Mucosa of gallbladder (tissue), 1 donor: ENCODE results near the gene SEPTIN12. TPM values are rescaled to one million over a fixed set of nuclear protein-coding genes. Genes with fewer than 3 reads are reported as not detected.
"Not testable (repeated sequence)": the region's sequence is repeated elsewhere in the genome, so short reads cannot be mapped to it uniquely, and the experiment has no call there.

ENCODE experiments used
- DNase-seq: peaks from one replicate; pipeline ENCODE4 v3.0.0-alpha.2; 2020; ENCODE audit warnings: low spot score
- total RNA-seq: library from RNA; stranded (reverse); gene quantifications from one replicate; pipeline ENCODE4 v1.2.1, GENCODE V29; 2021
- donor health status: DM: no; HTN: no; CAD: no.

Gene SEPTIN12
- total RNA-seq, 1 donor from 2014 or later: not detected

DNA sequence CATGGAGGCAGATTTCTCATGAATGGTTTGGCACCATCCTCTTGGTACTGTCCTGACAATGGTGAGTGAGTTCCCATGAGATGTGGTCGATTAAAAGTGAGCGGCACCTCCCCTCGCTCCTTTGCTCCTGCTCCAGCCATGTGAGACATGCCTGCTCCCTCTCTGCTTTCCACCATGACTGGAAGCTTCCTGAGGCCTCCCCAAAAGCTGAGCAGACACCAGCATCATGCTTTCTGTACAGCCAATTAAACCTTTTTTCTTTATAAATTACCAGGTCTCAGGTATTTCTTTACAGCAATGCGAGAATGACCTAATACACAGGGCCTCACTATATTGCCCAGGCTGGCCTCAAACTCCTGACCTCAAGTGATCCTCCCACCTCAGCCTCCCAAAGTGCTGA lies 33.3 kb downstream of the SEPTIN12 start:
- DNase-seq: no peak

DNA sequence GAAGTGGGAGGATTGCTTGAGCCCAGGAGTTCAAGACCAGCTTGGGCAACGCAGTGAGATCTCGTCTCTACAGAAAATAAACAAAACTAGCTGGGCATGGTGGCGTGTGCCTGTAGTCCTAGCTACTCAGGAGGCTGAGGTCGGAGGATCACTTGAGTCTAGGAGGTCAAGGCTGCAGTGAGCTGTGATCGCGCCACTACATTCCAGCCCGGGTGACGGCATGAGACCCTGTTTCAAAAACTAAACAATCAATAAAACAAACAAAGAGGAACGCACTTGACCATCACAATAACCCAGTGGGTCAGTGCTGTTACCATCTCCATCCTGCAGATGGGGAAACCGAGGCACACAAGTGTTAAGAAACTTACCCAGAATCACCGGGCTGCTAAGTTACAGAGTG lies 34.9 kb downstream of the SEPTIN12 start:
- DNase-seq: no peak

DNA sequence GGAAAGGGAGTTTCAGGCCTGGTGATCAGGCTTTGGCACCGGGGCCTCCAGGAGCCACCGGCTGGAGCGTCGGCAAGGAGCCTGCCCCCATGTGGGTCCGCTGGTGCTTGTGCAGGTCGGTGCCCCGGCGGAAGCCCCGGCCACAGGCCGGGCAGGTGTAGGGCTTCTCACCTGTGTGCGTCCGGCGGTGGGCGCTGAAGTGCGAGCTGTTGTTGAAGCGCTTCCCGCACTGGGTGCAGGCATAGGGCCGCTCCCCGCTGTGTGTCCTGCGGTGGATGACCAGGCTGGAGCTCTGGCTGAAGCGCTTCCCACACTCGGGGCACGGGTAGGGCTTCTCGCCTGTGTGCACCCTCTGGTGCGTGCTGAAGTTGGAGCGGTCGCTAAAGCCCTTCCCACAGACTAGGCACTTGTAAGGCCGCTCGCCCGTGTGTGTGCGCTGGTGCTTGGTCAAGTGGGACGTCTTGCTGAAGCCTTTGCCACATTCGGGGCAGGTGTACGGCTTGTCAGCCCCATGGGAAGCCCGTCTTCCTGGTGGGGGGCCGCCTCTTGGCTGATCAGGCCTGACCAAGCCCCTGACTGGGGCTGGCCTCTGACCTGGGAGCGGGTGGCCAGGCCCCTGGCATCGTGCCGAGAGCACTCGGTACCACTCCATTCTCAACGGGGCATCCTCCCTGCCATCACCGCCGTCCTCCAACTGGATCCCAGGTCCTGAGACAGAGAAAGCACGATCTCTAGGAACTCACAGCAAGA lies 35.6 kb downstream of the SEPTIN12 start:
- DNase-seq: no peak

DNA sequence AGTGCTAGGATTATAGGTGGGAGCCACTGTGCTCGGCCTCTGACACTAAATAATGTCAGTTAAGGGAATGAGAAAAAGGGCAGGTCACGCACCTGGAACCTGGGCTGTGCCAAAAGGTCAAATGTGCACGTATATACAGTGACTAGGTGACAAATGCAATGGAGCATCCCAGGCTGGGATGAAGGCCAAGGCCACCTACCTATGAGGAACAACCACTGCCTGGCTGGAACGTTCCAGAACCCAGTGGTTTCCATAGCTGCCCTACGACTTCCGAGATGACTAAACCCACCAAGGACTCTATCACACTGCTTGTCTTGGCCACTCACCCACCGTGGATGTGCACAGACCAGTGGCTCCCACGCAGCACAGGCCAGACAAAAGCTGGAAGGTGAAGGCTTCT lies 37.2 kb downstream of the SEPTIN12 start:
- DNase-seq: no peak

DNA sequence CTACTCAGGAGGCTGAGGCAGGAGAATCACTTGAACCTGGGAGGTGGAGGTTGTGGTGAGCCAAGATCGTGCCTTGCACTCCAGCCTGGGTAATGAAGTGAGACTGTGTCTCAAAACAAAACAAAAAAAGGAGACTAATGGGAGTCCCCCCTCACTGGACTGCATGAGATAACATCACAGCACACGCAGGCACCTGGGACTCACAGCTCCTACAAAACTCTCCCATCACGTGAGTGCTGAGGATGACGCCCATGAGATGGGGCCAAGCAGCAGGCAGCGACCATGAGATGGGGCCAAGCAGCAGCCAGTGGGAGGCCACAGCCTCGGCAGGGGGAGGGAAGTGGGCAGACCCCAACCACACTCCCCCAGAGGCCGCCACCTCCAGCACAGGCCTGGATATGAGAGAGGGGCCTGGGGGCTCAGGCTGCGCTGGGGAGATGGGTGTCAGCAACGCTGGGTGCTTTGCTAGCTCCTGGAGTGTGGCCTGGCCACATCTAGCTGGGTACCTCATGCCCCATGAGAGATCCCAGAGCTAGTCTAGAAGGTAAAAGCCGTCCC lies 38.4 kb downstream of the SEPTIN12 start:
- DNase-seq: no peak

DNA sequence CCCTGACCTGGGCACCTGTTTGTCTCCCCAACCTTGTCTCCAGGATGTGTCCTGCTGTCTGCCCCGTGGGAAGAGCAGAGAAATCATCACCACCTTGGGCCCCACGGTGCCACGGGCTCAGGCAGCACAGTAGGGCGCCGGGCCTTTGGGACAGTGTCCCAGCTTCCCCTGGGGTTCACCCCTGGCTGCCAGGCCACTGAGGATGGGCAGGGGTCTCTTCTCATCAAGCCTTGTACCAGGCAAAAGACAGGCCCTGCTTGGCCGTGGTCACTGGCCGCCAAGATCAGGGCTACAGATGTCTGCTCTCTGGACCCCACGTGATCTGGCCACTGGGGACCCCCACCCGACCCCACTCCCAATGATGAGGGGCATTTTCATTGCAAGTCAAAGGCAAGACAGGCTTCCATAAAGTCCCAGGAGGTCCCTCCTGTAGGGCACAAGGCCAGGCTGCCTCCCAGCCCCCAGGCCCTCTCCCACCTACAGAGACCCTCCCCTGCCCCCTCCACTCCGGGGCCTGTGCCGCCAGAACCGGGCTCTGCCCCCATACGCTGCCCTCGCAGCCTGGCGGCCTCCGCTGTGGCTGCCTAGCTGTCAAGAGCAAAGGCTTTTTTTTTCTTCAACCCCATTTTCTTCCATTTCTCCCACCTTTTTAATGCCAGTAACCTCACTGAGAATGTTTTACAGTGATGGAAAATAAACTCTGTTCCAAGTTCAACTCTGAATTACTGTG lies 39.3 kb downstream of the SEPTIN12 start:
- no peak for DNase-seq

DNA sequence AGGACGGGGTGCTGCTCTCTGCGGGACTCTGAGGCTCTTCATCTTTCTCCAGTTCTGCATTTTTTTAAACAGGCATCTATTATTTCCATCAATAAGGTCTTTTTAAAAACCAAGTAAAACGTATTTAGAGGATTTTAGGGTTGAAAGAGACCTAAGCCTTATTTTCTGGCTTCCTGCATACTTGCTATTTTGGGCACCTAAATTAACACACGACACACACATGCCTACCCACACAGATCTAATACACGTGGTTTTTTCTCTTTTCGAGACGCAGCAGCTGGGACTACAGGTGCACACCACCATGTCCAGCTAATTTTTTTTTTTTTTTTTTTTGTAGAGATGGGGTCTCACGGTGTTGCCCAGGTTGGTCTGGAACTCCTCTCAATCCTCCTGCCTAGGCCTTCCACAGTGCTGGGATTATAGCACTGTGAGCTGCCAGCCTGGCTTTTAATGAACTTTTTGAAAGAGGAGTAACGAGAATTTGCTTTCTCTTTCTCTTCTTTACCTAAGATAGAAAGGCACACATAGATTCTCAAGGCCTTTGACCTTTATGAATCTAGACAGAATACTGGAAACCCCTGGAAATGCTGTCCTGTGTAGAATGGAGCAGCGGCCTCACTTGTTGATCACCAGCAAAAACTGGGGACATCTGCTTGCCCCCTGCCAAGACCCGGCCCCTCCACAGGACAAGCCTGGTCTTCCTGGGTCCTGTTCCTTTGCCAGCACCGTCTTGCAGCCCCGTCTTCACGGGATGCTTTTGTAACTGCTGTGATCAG lies 40.1 kb downstream of the SEPTIN12 start:
- DNase-seq: no peak

DNA sequence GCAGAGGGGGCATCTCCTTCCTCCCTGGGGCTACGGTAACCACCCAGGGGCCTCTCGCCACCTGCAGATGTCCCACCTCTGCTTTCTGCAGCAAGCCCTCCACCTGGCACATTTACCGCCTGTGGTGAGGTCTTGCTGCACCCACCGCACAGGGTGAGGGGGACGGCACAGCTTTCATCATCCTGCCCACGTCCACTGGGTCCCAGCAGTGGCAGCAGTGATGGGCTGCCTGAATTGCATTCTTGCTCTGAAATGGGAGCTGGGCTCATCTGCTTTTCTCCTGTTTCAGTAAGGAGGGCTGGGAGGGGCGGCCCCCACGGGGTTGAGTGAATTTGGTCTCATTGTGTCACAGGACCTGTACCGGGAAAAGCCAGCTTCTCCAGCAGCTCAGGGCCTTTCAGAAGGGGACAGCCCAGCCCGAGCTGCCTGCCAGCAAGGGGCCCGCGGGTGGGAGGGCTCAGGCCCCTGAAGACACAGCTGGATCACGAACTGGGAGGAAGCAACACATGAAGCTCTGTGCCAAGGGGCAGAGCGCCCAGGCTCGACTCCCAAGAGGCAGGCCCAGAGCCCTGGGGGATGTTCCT lies 41.1 kb downstream of the SEPTIN12 start:
- no peak for DNase-seq

DNA sequence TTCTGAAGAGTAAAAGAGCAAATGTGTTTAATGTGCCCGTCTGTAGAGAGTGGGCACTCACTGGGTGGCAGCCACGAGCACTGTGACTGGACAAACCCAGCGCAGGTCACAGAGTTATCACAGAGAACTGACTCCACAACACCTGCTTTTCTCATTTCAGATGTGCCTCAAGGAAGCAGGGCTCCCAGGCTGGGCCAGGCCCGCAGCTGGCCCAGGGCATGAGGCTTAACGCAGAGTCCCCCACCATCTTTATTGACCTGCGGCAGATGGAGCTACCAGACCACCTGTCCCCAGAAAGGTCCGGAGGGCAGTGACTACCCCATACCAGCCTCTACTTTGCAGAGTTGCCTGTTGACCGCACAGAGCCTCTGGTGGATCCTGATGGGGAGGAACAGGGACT lies 41.9 kb downstream of the SEPTIN12 start:
- no peak for DNase-seq

DNA sequence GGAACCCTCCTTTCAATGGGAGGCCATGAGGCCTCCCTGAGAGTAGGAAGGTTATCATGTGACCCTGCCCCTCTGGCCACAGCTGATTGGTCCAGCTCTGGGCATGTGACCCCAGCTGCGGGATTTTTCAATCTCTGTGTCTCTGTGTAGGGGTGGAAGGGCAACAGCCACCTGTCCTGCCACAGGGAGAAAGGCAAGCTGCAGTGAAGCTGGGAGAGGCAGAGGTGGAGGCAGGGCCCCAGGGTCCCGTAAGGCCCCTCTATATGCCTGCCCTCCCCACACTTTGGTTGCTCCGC lies 42.9 kb downstream of the SEPTIN12 start:
- no peak for DNase-seq

DNA sequence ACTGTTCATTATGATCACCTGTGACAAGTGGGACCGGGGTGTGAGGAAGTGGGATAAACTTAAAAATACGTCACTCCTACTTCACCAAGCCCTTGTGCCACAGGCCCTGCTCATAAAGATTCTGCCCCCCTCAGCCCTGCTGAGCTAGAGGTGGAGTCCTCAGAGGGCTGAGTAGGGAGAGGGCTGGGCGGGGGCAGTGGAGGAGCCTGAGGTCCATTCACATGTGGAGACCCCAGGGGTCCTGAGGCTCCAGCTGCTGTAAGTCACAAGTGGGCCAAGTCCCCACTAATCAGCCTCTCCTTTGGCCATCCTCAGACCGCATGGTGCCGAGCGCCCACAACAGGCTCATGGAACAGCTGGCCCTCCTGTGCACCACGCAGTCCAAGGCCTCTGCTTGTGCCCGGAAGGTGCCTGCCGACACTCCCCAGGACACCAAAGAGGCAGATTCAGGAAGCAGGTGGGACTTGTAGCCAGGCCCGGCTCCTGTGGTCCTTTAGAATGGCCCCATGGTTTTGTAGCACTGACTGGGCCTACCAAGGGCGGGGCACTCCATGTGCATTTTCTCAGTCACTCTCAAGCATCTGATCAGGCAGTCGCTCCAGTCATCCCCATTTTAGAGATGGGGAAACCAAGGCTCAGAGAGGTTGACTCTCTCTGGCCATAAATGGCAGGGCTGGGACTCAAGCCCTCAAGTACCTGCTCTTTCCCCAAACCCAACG lies 43.4 kb downstream of the SEPTIN12 start:
- DNase-seq: no peak

DNA sequence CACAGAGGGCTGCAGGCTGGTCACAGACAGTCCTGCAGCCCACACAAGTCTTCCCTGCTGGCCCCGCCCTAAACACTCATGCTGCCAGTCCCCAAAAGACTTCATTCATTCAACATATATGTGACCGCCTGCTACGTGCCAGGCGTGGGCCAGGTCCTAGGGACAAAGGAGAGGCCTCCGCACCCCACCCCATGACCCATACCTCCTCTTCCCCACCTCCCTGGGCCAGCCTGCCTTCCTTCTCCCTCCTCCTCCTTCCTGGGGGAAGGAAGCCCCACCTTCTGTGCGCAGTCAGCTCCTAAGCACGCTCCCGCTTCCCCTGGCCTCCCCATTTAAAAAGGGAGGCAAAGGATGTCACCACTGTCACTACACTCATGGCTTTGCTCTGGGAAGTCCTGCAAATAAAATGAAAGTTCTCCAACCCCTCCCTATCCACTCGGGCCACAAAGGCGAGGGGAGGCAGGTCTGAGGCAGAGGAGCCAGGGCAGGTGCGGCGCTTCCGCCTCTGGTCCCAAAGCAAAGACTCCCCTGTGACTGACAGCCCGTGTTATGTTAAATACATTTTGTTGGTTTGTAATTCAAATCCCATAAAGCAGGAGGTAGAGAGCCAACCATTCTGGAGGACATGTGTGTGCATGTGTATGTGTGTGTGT lies 44.8 kb downstream of the SEPTIN12 start:
- no peak for DNase-seq

DNA sequence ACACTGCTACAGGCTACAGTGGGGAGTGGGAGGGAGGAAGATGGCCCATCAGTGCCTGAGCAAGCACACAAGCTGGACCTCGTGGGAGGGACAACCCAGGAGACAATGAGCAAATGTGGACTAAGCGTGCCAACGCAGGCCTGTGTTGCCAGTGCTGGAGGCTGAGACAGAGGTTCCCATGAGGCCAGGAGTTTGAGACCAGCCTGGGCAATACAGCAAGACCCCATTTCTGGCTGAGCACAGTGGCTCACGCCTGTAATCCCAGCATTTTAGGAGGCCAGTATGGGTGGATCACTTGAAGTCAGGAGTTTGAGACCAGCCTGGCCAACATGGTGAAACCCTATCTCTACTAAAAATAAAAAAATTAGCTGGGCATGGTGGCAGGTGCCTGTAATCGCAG lies 49.8 kb downstream of the SEPTIN12 start:
- not testable (repeated sequence) for DNase-seq

DNA sequence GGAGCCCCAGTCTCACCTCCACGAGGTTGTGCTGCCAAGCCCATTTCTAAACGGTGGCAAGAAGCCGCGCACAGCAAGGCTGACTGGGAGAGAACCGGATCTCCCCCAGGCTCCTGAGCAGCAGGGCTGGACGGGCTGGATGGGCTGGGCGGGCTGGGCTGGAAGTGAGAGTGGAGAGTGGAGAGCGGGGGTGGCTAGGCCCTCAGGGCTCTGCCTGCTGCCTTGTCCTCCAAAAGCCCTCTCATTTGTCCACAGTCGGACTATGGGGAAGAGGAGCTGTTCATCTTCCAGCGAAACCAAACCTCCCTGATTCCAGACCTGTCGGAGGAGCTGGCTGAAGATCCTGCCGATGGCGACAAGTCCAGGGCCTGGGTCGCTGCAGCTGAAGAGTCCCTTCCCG lies 50.6 kb downstream of the SEPTIN12 start:
- no peak for DNase-seq

DNA sequence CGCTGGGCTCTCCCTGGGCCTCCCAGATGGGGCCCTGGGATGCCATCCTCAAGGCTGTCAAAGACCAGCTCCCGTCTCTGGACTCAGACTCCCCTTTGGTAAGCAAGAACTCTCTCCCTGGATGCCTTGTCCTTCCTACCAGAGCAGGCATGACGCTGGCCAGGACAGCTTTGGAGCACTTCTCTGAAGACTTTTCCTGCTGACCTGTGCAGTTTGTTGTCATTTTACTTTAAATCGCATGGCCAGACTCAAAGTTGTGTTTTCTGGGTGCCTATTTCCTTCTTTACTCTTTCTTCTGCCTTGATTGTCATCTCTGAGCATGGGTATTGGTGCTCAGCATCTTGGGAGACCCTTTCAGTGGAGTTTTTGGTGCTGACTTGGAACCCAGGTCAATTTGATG lies 51.6 kb downstream of the SEPTIN12 start:
- DNase-seq: no peak

DNA sequence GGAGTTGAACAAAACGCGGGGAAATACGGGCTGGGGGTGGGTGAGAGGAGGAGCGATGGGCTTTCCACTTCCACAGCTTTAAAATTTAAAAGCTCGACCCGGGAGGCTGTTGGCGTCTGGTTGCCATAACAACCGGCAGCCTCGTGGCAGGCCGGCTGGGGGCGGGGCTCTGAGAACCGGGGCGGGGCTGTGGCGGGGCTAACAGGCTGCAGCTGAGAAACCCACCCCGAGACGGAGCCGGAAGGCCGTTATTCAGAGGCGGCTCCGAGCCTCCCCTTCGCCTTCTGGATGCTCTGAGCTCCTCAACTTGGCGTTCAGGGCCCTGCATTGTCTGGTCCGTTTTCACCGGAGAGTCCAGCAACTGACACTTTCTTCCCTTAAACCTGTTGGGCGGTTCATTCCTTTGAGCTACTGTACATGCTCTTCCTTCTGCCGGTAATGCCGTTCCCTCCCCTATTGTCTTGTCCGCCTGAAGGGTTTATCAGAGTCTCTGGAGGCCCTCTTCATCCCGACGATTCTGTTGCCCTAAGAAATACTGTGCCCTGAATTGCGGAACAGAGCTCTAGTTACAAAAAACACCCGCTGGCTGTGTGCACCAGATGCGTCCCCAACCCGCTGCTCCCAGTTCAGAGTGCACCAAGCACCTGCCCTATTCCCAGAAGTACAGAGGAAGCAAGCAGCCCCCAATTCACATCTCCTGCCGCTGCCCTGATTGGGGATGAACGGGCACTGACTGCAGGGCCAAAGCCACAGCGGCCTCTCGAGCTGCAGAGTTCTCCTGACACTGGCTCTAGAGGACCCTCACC lies 53.2 kb downstream of the SEPTIN12 start:
- peak; percentile 90 for DNase-seq

DNA sequence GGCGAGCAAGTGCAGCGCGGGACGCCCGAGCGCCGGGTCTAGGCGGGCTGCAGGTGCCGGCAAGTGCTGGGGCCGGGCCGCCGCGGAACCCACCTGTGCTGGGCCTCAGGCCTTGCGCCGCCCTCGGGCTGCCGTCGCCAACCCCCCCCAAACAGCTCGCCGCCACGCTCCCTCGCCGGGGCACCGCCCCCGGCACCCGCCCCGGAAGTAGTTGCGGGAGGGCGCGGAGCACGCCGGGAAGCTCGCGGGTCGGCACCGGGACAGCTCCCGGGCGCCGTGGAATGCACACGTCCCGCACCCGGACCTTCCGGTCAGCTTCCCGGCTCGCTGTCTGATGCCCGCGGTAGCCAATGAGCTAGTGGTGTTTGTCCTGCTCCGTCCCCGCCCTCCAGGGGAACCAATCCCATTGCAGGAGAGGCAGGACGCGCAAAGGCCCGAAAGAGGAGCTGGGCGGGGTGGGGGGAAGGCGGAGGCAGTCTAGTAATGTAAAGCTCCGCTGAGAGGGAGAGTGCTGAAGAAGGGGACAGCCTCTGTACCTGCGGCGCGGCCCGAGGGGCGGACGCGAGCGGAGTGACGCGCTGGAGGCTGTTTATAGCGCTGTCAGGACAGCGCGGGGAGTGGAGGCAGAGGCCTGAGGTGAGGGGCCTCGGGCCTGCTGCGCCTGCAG lies 53.9 kb downstream of the SEPTIN12 start, which contains the start of the genes ANKS3 and DNAAF8:
TSS of gene ANKS3 (minus strand) at position 209 of the 667 bp plus-strand sequence. CDS start 4,122 bp downstream, outside the sequence.
TSS of gene DNAAF8 (plus strand) at position 475 of the 667 bp plus-strand sequence. CDS start 1,978 bp downstream, outside the sequence.
- peak; percentile 97 for DNase-seq

DNA sequence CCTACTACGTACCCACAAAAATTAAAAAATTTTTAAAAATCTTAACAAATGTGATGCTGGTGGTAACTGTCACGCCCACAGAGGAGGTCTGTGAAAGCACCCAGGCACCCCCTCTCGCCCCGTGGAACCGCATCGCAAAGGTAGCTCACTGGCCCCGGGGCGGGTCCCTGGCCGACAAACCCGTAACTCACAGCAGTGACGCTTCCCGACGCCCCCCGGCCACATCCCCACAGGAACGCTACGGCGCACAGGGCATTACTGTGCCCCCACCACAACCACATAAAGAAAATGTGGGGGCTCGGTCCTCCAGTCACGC lies 54.4 kb downstream of the SEPTIN12 start:
- DNase-seq: no peak

DNA sequence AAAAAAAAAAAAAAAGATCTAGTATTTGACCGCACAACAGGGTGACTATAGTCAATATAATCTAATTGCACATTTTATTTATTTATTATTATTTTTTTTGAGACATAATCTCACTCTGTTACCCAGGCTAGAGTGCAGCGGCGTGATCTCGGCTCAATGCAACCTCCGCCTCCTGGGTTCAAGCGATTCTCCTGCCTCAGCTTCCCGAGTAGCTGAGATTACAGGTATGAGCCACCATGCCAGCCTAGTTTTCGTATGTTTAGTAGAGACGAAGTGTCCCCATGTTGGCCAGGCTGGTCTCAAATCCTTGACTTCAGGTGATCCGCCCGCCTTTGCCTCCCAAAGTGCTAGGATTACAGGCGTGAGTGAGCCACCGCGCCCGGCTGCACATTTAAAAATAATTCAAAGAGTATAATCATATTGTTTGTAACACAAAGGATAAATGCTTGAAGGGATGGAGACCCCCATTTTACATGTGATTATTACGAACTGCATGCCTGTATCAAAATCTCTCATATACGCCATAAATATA lies 54.9 kb downstream of the SEPTIN12 start:
- no peak for DNase-seq
